GM20000 (cell line): ENCODE results near the gene NFKBIL1.

ENCODE experiments used
- DNase-seq: peaks from one replicate; pipeline ENCODE4 v3.0.0; 2012; ENCODE audit warnings: low spot score
- CTCF ChIP-seq: IDR thresholded peaks from 2 replicates; pipeline ENCODE4 v1.5.1; 2012; ENCODE audit warnings: mild to moderate bottlenecking, control low read depth; ENCODE audit errors: extremely low read depth, missing control alignments

Gene NFKBIL1

DNA sequence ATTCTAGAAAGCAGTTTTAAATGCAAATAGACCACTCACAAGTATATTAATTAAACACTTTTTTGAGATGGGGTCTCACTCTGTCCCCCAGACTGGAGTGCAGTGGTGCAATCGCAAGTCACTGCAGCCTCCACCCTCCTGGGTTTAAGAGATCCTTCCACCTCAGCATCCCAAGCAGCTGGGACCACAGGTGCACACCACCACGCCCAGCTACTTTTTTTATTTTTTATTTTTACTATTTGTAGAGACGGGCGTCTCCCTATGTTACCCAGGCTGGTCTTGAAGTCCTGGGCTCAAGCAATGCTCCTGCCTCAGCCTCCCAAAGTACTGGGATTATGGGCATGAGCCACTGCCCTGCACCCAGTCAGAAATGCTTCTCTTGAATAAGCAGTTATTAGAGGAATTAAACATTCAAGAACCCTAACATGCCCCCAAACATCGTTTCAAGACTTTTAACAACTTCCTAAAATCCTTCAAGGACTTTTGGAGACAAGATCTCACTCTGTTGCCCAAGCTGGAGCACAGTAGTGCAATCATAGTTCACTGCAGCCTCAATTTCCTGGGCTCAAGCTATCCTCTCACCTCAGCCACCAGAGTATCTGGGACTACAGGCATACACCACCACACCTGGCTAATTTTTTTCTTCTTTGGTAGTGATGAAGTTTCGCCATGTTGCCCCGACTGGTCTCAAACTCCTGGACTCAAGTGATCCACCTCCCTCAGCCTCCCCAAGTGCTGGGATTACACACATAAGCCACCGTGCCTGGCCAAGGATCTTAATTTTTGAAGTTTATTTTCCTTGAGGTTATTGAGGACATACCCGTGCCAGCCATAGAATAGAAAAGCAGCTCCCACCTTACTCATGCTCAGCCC is 15.4 kb upstream of the NFKBIL1 start:
- no peak for DNase-seq
- no peak for TF ChIP-seq CTCF

- DNase-seq = no peak
- no peak for TF ChIP-seq CTCF
Observed at GRCh38 chr6:31532644-31533454, 14.6 kb upstream of the NFKBIL1 start.

DNA sequence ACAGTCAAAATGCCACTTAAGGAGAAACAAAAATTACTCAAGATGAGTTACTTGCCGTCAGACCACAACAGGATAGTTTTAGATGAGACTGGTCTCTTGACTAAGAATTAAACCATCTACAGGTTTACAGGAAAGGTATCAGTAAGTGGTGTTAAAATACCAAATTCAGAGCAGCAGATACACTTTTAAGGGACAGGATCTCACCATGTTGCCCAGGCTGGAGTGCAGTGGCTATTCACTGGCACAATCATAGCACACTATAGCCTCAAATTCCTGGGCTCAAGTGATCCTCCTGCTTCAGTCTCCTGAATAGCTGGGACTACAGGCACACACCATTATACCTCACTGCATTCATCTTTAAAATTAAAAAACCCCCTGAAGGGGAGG is 14.0 kb upstream of the NFKBIL1 start:
- TF ChIP-seq CTCF = no peak
- no peak for DNase-seq

DNA sequence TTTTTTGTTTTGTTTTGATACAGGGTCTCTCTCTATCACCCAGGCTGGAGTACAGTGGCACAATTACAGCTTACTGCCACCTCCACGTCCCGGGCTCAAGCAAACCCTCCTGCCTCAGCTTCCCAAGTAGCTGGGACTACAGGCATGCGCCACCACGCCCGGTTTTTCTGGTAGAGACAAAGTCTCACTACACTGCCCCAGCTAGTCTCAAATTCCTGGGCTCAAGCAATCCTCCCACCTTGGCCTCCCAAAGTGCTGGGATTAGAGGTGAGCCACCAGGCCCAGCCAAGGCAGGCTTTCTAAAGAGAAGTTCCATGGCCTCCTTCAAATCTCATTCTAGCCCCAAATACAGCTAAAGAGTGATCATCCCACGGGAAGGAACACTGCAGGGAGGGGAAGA is 13.4 kb upstream of the NFKBIL1 start:
- DNase-seq = no peak
- TF ChIP-seq CTCF = no peak

- no peak for TF ChIP-seq CTCF
- no peak for DNase-seq
Observed at GRCh38 chr6:31534521-31535040, 12.8 kb upstream of the NFKBIL1 start.

- TF ChIP-seq CTCF = no peak
- no peak for DNase-seq
Observed at GRCh38 chr6:31535538-31536324, 11.7 kb upstream of the NFKBIL1 start.
